ENCODE results near the gene SMARCAD1.

- TF ChIP-seq EZH2 (IDR thresholded peaks at IDR 0.05; ENCODE audit: insufficient read depth, low read length) (no peak), CTCF (IDR thresholded peaks at IDR 0.05; ENCODE audit: insufficient read depth, low read depth, low read length) (no peak)
These were observed 29.6 kb downstream of the SMARCAD1 start for GRCh38 chr4:94237271-94237670.
